Skeletal muscle tissue (tissue), 4 donors: Measurements from ENCODE around the gene KRTAP10-1. TPM values are rescaled to one million over a fixed set of nuclear protein-coding genes. Genes with fewer than 3 reads are reported as not detected.
"Not testable (repeated sequence)": the region's sequence is repeated elsewhere in the genome, so short reads cannot be mapped to it uniquely, and the experiment has no call there.

Experiments used
- H3K27ac ChIP-seq: one replicate; pipeline ENCODE4 v1.7.0; 2013; ENCODE audit warnings: mild to moderate bottlenecking, low read depth, low read length, inconsistent platforms
- H3K27me3 ChIP-seq, 3 donors: one replicate each; pipeline ENCODE4 v1.7.0; 2013; ENCODE audit warnings: low read length in 3 of 3; ENCODE audit not compliant: control insufficient read depth in 3 of 3, insufficient read depth in 3 of 3
- H3K36me3 ChIP-seq, 3 donors: one replicate each; pipeline ENCODE4 v1.7.0; 2013; ENCODE audit warnings: low read length in 3 of 3; ENCODE audit not compliant: control insufficient read depth in 3 of 3, insufficient read depth in 3 of 3
- H3K4me1 ChIP-seq, 3 donors: one replicate each; pipeline ENCODE4 v1.7.0; 2013; ENCODE audit warnings: low read length in 3 of 3, mild to moderate bottlenecking in 3 of 3; ENCODE audit not compliant: control insufficient read depth in 3 of 3, insufficient read depth in 3 of 3
- H3K4me3 ChIP-seq, 3 donors: one replicate each; pipeline ENCODE4 v1.7.0; 2013; ENCODE audit warnings: low read length in 3 of 3
- H3K9ac ChIP-seq, 3 donors: one replicate each; pipeline ENCODE4 v1.7.0; 2013; ENCODE audit warnings: low read length in 3 of 3, mild to moderate bottlenecking in 3 of 3, moderate library complexity in 2 of 3, low read depth in 1 of 3
- H3K9me3 ChIP-seq, 3 donors: one replicate each; pipeline ENCODE4 v1.7.0; 2013; ENCODE audit warnings: low read length in 3 of 3; ENCODE audit not compliant: control insufficient read depth in 3 of 3
- total RNA-seq: library from RNA; depleted of rRNA; stranded (reverse); fragments of >200 nt; gene quantifications from one replicate; pipeline ENCODE4 v1.2.3, GENCODE V29; 2014
- donor health status: Osteomylitis.

KRTAP10-1 gene
- total RNA-seq, 1 donor from 2014 or later, result not detected

DNA sequence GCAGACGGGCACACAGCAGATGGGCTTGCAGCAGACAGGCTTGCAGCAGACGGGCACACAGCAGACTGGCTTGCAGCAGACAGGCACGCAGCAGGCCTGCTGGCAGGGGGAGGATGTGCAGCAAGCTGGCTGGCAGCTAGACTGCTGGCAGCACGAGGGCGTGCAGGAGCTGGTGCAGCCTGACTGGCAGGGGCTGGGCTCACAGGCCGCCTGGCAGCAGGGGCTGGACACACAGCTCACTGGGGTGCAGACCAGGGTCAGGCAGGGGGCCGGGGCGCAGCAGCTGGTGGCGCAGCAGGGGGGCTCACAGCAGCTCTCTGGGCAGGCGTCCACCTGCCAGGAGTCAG lies 18.3 kb upstream of the KRTAP10-1 start:
- H3K4me3 ChIP-seq, H3K27ac ChIP-seq, H3K9ac ChIP-seq, H3K36me3 ChIP-seq, H3K4me1 ChIP-seq, H3K9me3 ChIP-seq: not testable (repeated sequence)
- peaks cover 28 to 52% (median 36%) of the 10 kb centered on the region in 3 donors for H3K27me3 ChIP-seq

DNA sequence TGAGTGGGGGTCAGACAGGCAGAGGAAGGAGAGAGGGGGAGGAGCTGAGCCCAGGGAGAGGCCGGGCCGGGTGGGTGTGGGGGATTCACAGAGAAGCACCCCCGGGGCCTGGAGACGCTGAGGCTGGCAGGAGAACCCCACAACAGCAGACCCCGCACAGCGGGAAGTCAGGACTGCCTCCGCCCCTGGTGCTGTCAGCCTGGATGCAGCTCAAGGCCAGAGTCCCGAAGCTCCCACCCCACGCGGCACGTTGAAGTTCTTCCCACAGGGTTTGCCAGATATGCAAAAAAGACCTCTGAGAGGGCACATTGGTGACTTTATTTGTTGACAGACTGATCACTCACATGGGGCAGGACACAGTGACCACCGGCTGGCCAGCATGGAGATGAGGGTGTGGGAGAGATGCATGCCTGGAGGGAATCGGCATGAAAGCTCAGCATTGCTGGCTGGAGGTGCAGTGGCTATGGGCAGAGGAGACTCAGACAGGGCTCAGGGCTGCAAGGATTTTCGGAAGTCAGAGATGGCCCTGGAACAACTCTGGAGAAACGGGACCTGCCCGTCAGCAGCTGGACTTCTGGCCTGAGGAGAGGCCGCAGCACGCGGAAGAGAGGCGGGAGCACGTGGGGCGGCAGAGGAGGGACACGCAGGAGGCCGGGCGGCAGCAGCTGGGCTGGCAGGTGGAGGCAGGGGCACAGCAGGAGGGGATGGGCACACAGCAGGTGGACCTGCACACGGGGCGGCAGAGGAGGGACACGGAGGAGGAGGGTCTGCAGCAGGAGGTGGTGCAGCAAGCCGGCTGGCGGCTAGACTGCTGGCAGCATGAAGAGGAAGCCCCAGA lies 17.7 kb upstream of the KRTAP10-1 start:
- Histone ChIP-seq H3K27me3 (peaks cover 31 to 55% (median 39%) of the 10 kb centered on the region in 3 donors), H3K36me3 (no peaks in the 10 kb centered on the region), H3K27ac (no peak overlapping the region), H3K9me3 (peaks cover 0 to 3% (median 3%) of the 10 kb centered on the region in 3 donors), H3K9ac (no peak overlapping the region), H3K4me3 (no peak overlapping the region), H3K4me1 (no peaks in the 10 kb centered on the region)

- no peaks in the 10 kb centered on the region for H3K36me3 ChIP-seq
- H3K4me3 ChIP-seq, result no peak overlapping the region
- no peak overlapping the region for H3K9ac ChIP-seq
- peaks cover 0 to 3% (median 3%) of the 10 kb centered on the region in 3 donors for H3K9me3 ChIP-seq
- peaks cover 40 to 63% (median 47%) of the 10 kb centered on the region in 3 donors for H3K27me3 ChIP-seq
- H3K4me1 ChIP-seq, result no peaks in the 10 kb centered on the region
- no peak overlapping the region for H3K27ac ChIP-seq
Observed at GRCh38 chr21:44556879-44557278, 16.9 kb upstream of the KRTAP10-1 start.

GRCh38 chr21:44555200-44555875 lies 15.3 kb upstream of the KRTAP10-1 start:
- Histone ChIP-seq H3K27ac (no peak overlapping the region), H3K4me1 (no peaks in the 10 kb centered on the region), H3K36me3 (no peaks in the 10 kb centered on the region), H3K9ac (no peak overlapping the region), H3K9me3 (peaks cover 0 to 3% (median 3%) of the 10 kb centered on the region in 3 donors), H3K4me3 (no peak overlapping the region), H3K27me3 (peaks cover 49 to 75% (median 58%) of the 10 kb centered on the region in 3 donors)

GRCh38 chr21:44552681-44553080 lies 12.7 kb upstream of the KRTAP10-1 start:
- H3K4me3 ChIP-seq, result no peak overlapping the region
- H3K9ac ChIP-seq, result no peak overlapping the region
- H3K4me1 ChIP-seq, result no peaks in the 10 kb centered on the region
- H3K36me3 ChIP-seq, result no peaks in the 10 kb centered on the region
- H3K27me3 ChIP-seq, result peaks cover 56 to 76% (median 63%) of the 10 kb centered on the region in 3 donors
- peaks cover 0 to 3% (median 0%) of the 10 kb centered on the region in 3 donors for H3K9me3 ChIP-seq
- H3K27ac ChIP-seq, result no peak overlapping the region

DNA sequence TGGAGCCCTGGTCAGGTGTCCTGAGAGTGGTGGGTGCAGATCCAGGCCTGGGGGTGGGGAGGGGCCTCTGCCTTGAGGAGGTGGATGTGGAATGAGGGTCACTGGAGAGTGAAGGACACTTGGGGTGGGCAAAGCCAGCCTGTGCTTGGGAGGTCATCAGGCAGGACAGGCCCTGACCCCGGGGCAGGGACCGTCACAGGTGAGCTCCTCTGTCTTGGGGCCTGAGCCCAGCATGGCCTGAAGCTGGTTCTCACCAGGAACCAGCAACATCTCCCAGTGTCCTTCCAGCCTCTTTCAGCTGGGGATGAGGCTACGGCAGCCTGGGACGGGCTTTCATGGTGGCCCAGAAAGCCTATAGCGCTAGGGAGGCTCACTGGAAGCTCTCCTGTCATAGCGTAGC lies 12.1 kb upstream of the KRTAP10-1 start:
- H3K27me3 ChIP-seq, result peaks cover 53 to 77% (median 60%) of the 10 kb centered on the region in 3 donors
- no peak overlapping the region for H3K9ac ChIP-seq
- no peak overlapping the region for H3K27ac ChIP-seq
- H3K9me3 ChIP-seq, result peaks cover 0 to 6% (median 0%) of the 10 kb centered on the region in 3 donors
- no peak overlapping the region for H3K4me3 ChIP-seq
- H3K36me3 ChIP-seq, result no peaks in the 10 kb centered on the region
- H3K4me1 ChIP-seq, result no peaks in the 10 kb centered on the region

GRCh38 chr21:44551340-44551961 lies 11.5 kb upstream of the KRTAP10-1 start, which contains the start of gene KRTAP10-2:
Gene KRTAP10-2, minus strand, starts transcription at chr21:44551505. Its CDS starts 47 bp downstream, at chr21:44551458.
- Histone ChIP-seq H3K36me3 (no peaks in the 10 kb centered on the region), H3K9ac (no peak within 1 kb of the TSS), H3K9me3 (peaks cover 0 to 8% (median 0%) of the 10 kb centered on the region in 3 donors), H3K4me3 (no peak within 1 kb of the TSS), H3K27me3 (peaks cover 48 to 70% (median 54%) of the 10 kb centered on the region in 3 donors), H3K27ac (no peak within 1 kb of the TSS), H3K4me1 (no peaks in the 10 kb centered on the region)

GRCh38 chr21:44550807-44551206 lies 10.8 kb upstream of the KRTAP10-1 start:
- Histone ChIP-seq H3K9me3 (peaks cover 0 to 8% (median 0%) of the 10 kb centered on the region in 3 donors), H3K9ac (no peak overlapping the region), H3K27ac (no peak overlapping the region), H3K36me3 (no peaks in the 10 kb centered on the region), H3K4me1 (no peaks in the 10 kb centered on the region), H3K27me3 (peaks cover 48 to 66% (median 53%) of the 10 kb centered on the region in 3 donors), H3K4me3 (no peak overlapping the region)

DNA sequence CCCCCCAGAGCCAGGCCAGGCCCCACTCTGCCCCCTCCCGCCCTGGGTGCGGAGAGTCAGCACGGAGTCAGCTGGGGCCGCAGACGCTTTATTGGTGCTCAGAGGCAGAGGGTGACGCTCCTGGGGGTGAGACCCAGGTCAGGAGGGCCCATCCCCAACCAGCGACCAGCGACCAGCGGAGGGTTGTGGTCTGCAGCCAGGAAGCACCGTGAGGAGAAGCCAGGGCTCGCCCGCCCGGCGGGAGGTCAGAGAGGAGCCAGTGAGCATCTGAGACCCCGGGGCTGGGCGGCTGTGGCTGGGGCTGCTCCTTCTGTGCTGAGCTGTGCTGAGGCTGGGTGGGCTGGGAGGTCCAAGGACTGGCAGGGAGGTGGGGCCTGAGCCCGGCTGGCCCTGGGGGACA lies 10.3 kb upstream of the KRTAP10-1 start:
- peaks cover 44 to 61% (median 48%) of the 10 kb centered on the region in 3 donors for H3K27me3 ChIP-seq
- H3K9ac ChIP-seq, H3K4me3 ChIP-seq, H3K27ac ChIP-seq, H3K36me3 ChIP-seq, H3K4me1 ChIP-seq, H3K9me3 ChIP-seq: not testable (repeated sequence)
